ENCODE data around the gene SSH2.

Gene SSH2

DNA sequence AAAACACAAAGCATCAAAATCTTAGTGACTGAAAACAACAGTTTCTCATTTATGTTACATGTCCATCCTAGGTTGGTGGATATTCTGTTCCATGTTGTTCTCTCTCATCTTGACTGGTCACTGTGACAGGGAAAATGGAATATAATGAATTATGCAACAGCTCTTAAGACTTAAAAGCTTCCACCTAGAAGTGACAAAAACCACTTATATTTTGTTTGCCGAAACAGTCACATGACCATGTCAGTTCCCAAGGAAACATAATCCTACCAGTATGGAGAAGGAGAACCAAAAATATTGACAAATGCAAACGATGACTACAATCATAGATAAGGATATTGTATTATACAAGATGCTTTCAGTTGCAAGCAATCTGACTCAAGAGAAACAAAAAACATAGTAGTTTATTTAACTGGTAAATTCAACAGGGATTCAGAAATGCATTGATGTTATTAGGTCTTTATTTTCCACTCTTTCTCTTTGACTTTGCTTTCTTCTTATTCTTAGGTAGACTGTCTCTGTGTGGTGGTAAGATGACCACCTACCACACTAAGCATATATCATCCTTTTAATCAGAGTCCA is 103.8 kb downstream of the SSH2 start:
- Mint-ChIP-seq H3K4me3 (no peak overlapping the region), H3K4me1 (peaks cover 22% of the 10 kb centered on the region), H3K27ac (no peak overlapping the region), H3K27me3 (no peaks in the 10 kb centered on the region), H3K9me3 (no peaks in the 10 kb centered on the region), H3K36me3 (peaks cover 3% of the 10 kb centered on the region)
- CTCF ChIA-PET = no interaction called here
- no peak for DNase-seq

GRCh38 chr17:29825604-29826003 is 104.4 kb downstream of the SSH2 start:
- CTCF ChIA-PET = no interaction called here
- Mint-ChIP-seq H3K4me1 (peaks cover 22% of the 10 kb centered on the region), H3K4me3 (no peak overlapping the region), H3K9me3 (no peaks in the 10 kb centered on the region), H3K27ac (no peak overlapping the region), H3K36me3 (peaks cover 3% of the 10 kb centered on the region), H3K27me3 (no peaks in the 10 kb centered on the region)
- no peak for DNase-seq

DNA sequence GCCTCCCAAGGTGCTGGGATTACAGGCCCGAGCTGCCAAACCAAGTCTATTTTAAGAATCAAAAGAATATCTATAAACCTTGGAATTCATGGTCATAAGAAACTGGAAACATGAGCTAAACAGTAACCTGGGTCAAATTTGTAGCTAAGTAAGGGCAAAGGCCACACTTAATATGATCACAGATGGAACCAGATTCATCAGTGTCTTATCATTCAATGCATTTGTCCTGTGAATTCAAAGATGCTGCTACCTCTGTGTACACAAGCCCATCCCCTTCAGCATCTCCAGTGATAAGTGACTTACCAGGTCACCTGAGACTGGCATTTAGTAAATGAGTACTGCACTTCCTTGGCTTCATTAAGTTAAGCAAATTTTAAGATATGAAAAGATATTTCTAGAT is 108.1 kb downstream of the SSH2 start:
- no peak overlapping the region for H3K4me3 Mint-ChIP-seq
- peaks cover 3% of the 10 kb centered on the region for H3K36me3 Mint-ChIP-seq
- H3K9me3 Mint-ChIP-seq = no peaks in the 10 kb centered on the region
- no peak overlapping the region for H3K27ac Mint-ChIP-seq
- peaks cover 8% of the 10 kb centered on the region for H3K4me1 Mint-ChIP-seq
- no peaks in the 10 kb centered on the region for H3K27me3 Mint-ChIP-seq
- CTCF ChIA-PET = interaction anchor here (0.9 to 2.0 kb wide), 2 partner anchors 11 to 109 kb away, joined by 3 to 9 read pairs; partner anchors contain the start of gene SSH2
- DNase-seq = no peak

GRCh38 chr17:29820425-29820824 is 109.6 kb downstream of the SSH2 start:
- Mint-ChIP-seq H3K27me3 (no peaks in the 10 kb centered on the region), H3K9me3 (no peaks in the 10 kb centered on the region), H3K4me1 (peaks cover 6% of the 10 kb centered on the region), H3K36me3 (no peaks in the 10 kb centered on the region), H3K4me3 (no peak overlapping the region), H3K27ac (peak overlapping the region; percentile 33)
- no peak for DNase-seq
- CTCF ChIA-PET = interaction anchor here (1.4 kb wide), 1 partner anchor 14 kb away, joined by 3 read pairs; no protein-coding TSS in a partner anchor

GRCh38 chr17:29807520-29808361 is 122.3 kb downstream of the SSH2 start:
- H3K4me3 Mint-ChIP-seq = no peak overlapping the region
- peaks cover 26% of the 10 kb centered on the region for H3K4me1 Mint-ChIP-seq
- no peaks in the 10 kb centered on the region for H3K9me3 Mint-ChIP-seq
- peak; percentile 83 for DNase-seq
- no peaks in the 10 kb centered on the region for H3K27me3 Mint-ChIP-seq
- no peak overlapping the region for H3K27ac Mint-ChIP-seq
- H3K36me3 Mint-ChIP-seq = no peaks in the 10 kb centered on the region
- CTCF ChIA-PET = interaction anchor here (0.6 to 9.3 kb wide), 12 partner anchors 12 to 285 kb away, joined by 3 to 151 read pairs (median 3); partner anchors contain the start of gene SSH2

DNA sequence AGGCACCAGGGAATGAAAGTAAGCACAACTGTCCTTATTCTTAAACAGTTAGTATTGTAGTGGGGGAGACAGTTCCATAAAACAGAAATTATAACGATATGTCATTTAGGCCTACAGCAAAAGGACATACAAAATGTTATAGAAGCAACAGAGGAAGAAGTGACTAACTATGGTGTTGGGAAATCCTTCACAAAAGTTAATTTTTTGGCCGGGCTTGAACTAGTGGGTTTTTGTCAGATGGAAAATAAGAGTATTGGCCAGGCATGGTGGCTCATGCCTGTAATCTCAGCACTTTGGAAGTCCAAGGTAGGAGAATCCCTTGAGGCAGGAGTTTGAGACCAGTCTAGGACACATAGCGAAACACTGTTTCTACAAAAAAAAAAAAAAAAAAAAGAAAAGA is 127.8 kb downstream of the SSH2 start:
- no peaks in the 10 kb centered on the region for H3K36me3 Mint-ChIP-seq
- peaks cover under 1% of the 10 kb centered on the region for H3K4me1 Mint-ChIP-seq
- no peaks in the 10 kb centered on the region for H3K27me3 Mint-ChIP-seq
- H3K9me3 Mint-ChIP-seq = no peaks in the 10 kb centered on the region
- H3K4me3 Mint-ChIP-seq = no peak overlapping the region
- no peak for DNase-seq
- CTCF ChIA-PET = interaction anchor here (1.0 kb wide), 1 partner anchor 163 kb away, joined by 3 read pairs; no protein-coding TSS in a partner anchor
- H3K27ac Mint-ChIP-seq = no peak overlapping the region

DNA sequence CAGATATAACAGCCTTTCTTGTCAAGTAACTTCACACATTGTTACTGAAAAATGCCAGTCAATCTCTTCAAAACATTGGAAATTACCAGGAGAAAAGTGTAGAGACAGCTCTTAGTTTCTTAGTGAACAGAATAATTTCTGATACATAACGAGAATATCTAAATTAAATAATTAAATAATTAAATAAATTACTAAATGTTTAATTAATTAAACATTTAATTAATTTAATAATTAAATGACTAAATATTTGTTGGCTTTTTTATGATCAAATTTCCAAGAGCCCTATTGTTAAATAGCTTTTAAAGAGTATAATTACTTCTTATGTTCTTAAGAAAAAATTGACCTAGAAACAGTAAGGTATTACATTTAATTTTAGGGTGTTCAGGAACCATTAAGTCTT is 129.6 kb downstream of the SSH2 start:
- DNase-seq = no peak
- H3K4me1 Mint-ChIP-seq = no peaks in the 10 kb centered on the region
- H3K9me3 Mint-ChIP-seq = no peaks in the 10 kb centered on the region
- no peak overlapping the region for H3K27ac Mint-ChIP-seq
- H3K4me3 Mint-ChIP-seq = no peak overlapping the region
- no peaks in the 10 kb centered on the region for H3K36me3 Mint-ChIP-seq
- CTCF ChIA-PET = interaction anchor here (0.7 kb wide), 1 partner anchor 262 kb away, joined by 4 read pairs; no protein-coding TSS in a partner anchor
- H3K27me3 Mint-ChIP-seq = no peaks in the 10 kb centered on the region

DNA sequence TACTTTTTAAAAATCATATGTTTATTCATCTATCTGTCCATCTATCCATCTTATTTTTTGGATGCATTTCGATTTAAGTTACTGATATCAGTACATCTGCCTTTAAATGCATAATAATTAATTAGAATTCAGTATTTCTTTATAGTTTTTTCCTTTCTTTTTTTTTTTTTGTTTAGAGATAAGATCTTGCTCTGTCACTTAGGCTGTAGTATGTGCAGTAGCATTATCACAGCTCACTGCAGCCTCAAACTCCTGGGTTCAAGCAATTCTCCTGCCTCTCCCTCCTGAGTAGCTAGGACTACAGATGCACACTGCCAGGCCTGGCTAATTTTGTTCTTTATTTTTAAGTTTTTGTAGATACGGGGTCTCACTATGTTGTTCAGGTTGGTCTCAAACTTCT is 133.4 kb downstream of the SSH2 start:
- Mint-ChIP-seq H3K9me3 (no peaks in the 10 kb centered on the region), H3K4me1 (no peaks in the 10 kb centered on the region), H3K27me3 (no peaks in the 10 kb centered on the region), H3K36me3 (no peaks in the 10 kb centered on the region), H3K27ac (no peak overlapping the region), H3K4me3 (no peak overlapping the region)
- no peak for DNase-seq
- CTCF ChIA-PET = no interaction called here

DNA sequence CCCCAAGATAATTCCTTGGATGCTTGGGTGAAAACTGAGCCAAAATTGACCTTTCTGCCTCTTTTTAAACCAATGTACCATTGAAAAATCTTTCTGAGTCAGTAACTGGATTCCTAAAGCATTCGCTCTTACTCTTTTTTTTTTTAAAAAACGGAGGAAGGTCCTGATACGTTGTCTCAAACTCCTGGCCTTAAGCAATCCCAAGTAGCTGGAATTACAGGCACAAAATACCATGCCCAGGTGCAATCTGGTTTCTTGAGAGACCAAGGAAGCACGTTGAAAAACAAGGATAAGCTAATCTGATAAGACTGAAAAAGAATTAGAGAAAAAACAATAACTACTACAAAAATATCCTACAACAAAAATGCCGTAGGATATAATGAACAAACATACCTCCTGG is 136.5 kb downstream of the SSH2 start:
- no peaks in the 10 kb centered on the region for H3K27me3 Mint-ChIP-seq
- no peak overlapping the region for H3K4me3 Mint-ChIP-seq
- CTCF ChIA-PET = no interaction called here
- no peaks in the 10 kb centered on the region for H3K9me3 Mint-ChIP-seq
- no peak overlapping the region for H3K27ac Mint-ChIP-seq
- DNase-seq = no peak
- no peaks in the 10 kb centered on the region for H3K4me1 Mint-ChIP-seq
- H3K36me3 Mint-ChIP-seq = peaks cover 8% of the 10 kb centered on the region

- no peaks in the 10 kb centered on the region for H3K4me1 Mint-ChIP-seq
- no peak for DNase-seq
- H3K36me3 Mint-ChIP-seq = peaks cover 8% of the 10 kb centered on the region
- H3K4me3 Mint-ChIP-seq = no peak overlapping the region
- H3K27me3 Mint-ChIP-seq = no peaks in the 10 kb centered on the region
- CTCF ChIA-PET = interaction anchor here (1.0 to 1.1 kb wide), 2 partner anchors 13 to 153 kb away, joined by 3 to 4 read pairs; no protein-coding TSS in a partner anchor
- no peaks in the 10 kb centered on the region for H3K9me3 Mint-ChIP-seq
- H3K27ac Mint-ChIP-seq = no peak overlapping the region
Measured at GRCh38 chr17:29791336-29792080, 138.5 kb downstream of the SSH2 start.

- H3K27me3 Mint-ChIP-seq = no peaks in the 10 kb centered on the region
- H3K9me3 Mint-ChIP-seq = no peaks in the 10 kb centered on the region
- CTCF ChIA-PET = no interaction called here
- DNase-seq = no peak
- H3K4me1 Mint-ChIP-seq = no peaks in the 10 kb centered on the region
- no peak overlapping the region for H3K4me3 Mint-ChIP-seq
- no peak overlapping the region for H3K27ac Mint-ChIP-seq
- H3K36me3 Mint-ChIP-seq = peaks cover 8% of the 10 kb centered on the region
Measured at GRCh38 chr17:29789196-29790170, 140.5 kb downstream of the SSH2 start.

GRCh38 chr17:29787995-29788394 is 142.0 kb downstream of the SSH2 start:
- CTCF ChIA-PET = no interaction called here
- Mint-ChIP-seq H3K27me3 (no peaks in the 10 kb centered on the region), H3K4me1 (no peaks in the 10 kb centered on the region), H3K27ac (no peak overlapping the region), H3K4me3 (no peak overlapping the region), H3K9me3 (no peaks in the 10 kb centered on the region), H3K36me3 (peaks cover 14% of the 10 kb centered on the region)
- DNase-seq = no peak

DNA sequence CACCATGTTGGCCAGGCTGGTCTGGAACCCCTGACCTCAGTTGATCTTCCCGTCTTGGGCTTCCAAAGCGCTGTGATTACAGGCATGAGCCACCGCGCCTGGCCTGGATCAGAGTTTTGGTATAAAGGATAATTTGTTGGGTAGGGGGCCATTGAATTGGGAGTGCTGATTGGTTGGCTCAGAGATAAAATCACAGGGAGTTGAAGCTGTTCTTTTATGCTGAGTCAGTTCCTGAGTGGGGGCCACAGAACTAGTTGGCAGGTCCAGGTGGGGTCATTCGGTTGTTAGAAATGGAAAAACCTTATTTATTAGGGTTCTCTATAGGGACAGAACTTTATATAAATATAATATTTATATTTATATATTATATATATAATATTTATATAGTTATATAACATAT is 147.1 kb downstream of the SSH2 start:
- CTCF ChIA-PET = interaction anchor here (2.2 to 7.4 kb wide), 2 partner anchors 142 to 165 kb away, joined by 5 to 108 read pairs; no protein-coding TSS in a partner anchor
- H3K36me3 Mint-ChIP-seq = peaks cover 8% of the 10 kb centered on the region

More for the DNA sequence above, 147.1 kb downstream of the SSH2 start:
- H3K9me3 Mint-ChIP-seq = no peaks in the 10 kb centered on the region
- no peak overlapping the region for H3K27ac Mint-ChIP-seq
- DNase-seq = no peak
- no peaks in the 10 kb centered on the region for H3K27me3 Mint-ChIP-seq
- H3K4me1 Mint-ChIP-seq = peaks cover 11% of the 10 kb centered on the region
- H3K4me3 Mint-ChIP-seq = no peak overlapping the region

Data from activated naive CD4-positive, alpha-beta T cell treated with anti-CD3 and anti-CD28 coated beads, Interleukin-2, amount 10 ng/mL, durations not matched to agents 7 days and 5 days (primary cell).